ENCODE results near the gene ADAT2. TPM values are rescaled to one million over a fixed set of nuclear protein-coding genes. Genes with fewer than 3 reads are reported as not detected.

The ADAT2 gene
- total and polyA plus RNA-seq, 2 experiments from 2014 or later = 3.1 to 3.4 TPM

DNA sequence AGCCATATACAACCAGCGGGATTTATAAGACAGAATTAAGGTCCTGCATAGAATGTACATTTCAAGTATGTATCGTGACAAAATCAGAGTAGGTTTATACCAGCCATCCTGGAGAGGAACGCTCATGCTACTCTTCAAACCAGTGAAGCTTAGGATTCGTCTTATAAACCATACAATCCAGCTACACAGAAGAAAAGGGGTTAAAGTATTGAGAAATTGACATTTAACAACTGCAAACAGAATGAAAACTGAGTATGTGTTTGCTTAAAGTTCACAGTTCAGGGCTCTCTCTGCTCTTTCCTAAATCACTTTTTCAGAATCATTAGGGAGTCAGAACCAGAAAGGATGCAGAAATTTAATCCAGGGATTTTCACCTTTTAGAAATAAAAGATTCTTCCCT lies 17.9 kb downstream of the ADAT2 start:
- 91% methylated on average over 4 of the region's 4 CpGs for WGBS (ENCODE audit: low lambda C conversion rate, missing lambda C conversion rate)
- Histone ChIP-seq H4K20me1 (ENCODE audit: insufficient read depth, poor library complexity, severe bottlenecking) (no peaks in the 10 kb centered on the region), H3K36me3 (replicated peaks; ENCODE audit: insufficient read depth, low read depth) (no peaks in the 10 kb centered on the region), H2AFZ (no peak overlapping the region), H3K27ac (no peak overlapping the region), H3K27me3 (no peaks in the 10 kb centered on the region), H3K9me3 (ENCODE audit: low read depth) (no peaks in the 10 kb centered on the region), H3K4me1 (ENCODE audit: insufficient read depth) (peaks cover 3% of the 10 kb centered on the region), H3K4me3 (no peak overlapping the region), H3K9me2 (replicated peaks; ENCODE audit: insufficient read depth) (no peaks in the 10 kb centered on the region), H3K79me2 (no peaks in the 10 kb centered on the region), H3K4me2 (no peak overlapping the region)
- no peak for DNase-seq (ENCODE audit: low spot score)
- TF ChIP-seq EZH2phosphoT487 (IDR thresholded peaks at IDR 0.05; ENCODE audit: low read depth, severe bottlenecking, unreplicated experiment) (no peak), EZH2 (IDR thresholded peaks at IDR 0.05; ENCODE audit: borderline replicate concordance) (no peak)
- TF ChIP-seq, protein P1, sequence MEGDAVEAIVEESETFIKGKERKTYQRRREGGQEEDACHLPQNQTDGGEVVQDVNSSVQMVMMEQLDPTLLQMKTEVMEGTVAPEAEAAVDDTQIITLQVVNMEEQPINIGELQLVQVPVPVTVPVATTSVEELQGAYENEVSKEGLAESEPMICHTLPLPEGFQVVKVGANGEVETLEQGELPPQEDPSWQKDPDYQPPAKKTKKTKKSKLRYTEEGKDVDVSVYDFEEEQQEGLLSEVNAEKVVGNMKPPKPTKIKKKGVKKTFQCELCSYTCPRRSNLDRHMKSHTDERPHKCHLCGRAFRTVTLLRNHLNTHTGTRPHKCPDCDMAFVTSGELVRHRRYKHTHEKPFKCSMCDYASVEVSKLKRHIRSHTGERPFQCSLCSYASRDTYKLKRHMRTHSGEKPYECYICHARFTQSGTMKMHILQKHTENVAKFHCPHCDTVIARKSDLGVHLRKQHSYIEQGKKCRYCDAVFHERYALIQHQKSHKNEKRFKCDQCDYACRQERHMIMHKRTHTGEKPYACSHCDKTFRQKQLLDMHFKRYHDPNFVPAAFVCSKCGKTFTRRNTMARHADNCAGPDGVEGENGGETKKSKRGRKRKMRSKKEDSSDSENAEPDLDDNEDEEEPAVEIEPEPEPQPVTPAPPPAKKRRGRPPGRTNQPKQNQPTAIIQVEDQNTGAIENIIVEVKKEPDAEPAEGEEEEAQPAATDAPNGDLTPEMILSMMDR (IDR thresholded peaks at IDR 0.05; ENCODE audit: poor library complexity) = no peak

DNA sequence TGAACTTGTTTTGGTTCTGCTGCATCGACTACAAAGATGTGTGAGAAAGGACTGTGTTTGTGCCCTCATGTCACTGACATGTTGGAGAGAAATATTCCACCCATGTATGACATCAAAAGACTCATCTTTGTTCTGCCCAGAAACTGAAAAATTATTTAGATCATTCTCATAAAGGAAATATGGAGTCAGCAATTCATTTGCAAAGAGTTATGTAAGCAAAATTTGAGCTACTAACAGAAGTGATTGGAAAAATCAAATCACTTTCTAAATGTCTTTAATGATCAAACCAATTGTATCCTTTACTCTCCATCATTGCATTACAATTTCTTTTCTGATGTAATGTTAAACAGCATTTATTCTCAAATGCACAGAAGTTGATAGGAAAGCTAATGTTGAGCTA lies 19.3 kb downstream of the ADAT2 start:
- WGBS (ENCODE audit: low lambda C conversion rate, missing lambda C conversion rate) = 73% methylated on average over 1 of the region's 1 CpG
- Histone ChIP-seq H3K4me3 (no peak overlapping the region), H3K4me2 (no peak overlapping the region), H3K36me3 (replicated peaks; ENCODE audit: insufficient read depth, low read depth) (no peaks in the 10 kb centered on the region), H3K79me2 (no peaks in the 10 kb centered on the region), H3K27ac (no peak overlapping the region), H3K4me1 (ENCODE audit: insufficient read depth) (peaks cover 3% of the 10 kb centered on the region), H2AFZ (no peak overlapping the region), H3K9me3 (ENCODE audit: low read depth) (no peaks in the 10 kb centered on the region), H4K20me1 (ENCODE audit: insufficient read depth, poor library complexity, severe bottlenecking) (no peaks in the 10 kb centered on the region), H3K9me2 (replicated peaks; ENCODE audit: insufficient read depth) (no peaks in the 10 kb centered on the region), H3K27me3 (no peaks in the 10 kb centered on the region)
- no peak for DNase-seq (ENCODE audit: low spot score)
- no peak for TF ChIP-seq EZH2phosphoT487 (IDR thresholded peaks at IDR 0.05; ENCODE audit: low read depth, severe bottlenecking, unreplicated experiment)
- TF ChIP-seq, protein P1 (IDR thresholded peaks at IDR 0.05; ENCODE audit: poor library complexity) = no peak
- no peak for TF ChIP-seq EZH2 (IDR thresholded peaks at IDR 0.05; ENCODE audit: borderline replicate concordance)

DNA sequence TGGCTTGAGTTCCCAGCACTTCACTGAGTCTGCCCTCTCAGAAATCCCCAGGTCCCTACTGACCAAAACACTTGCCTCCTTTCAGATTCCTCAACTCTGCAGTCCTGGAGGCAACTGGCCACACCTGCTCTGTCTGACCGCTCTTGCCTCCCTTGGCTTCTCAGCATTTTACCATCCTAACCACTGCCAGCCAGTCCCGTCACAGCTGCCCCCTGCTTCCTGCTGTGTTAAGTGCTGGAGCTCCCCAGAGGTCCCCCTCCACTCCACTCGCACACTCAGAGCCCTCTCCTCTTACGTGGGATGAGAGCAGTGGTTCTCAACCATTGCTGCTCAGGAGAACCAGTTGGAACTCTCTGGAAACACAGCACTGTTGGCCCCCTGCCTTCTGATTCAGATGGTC lies 20.5 kb downstream of the ADAT2 start:
- TF ChIP-seq, protein P1 (IDR thresholded peaks at IDR 0.05; ENCODE audit: poor library complexity) = no peak
- no peak for TF ChIP-seq EZH2 (IDR thresholded peaks at IDR 0.05; ENCODE audit: borderline replicate concordance)
- no peak for TF ChIP-seq EZH2phosphoT487 (IDR thresholded peaks at IDR 0.05; ENCODE audit: low read depth, severe bottlenecking, unreplicated experiment)
- H3K4me1 ChIP-seq (ENCODE audit: insufficient read depth) = peaks cover 3% of the 10 kb centered on the region
- no peaks in the 10 kb centered on the region for H3K79me2 ChIP-seq
- no peaks in the 10 kb centered on the region for H3K27me3 ChIP-seq
- H3K4me3 ChIP-seq = no peak overlapping the region
- no peak overlapping the region for H2AFZ ChIP-seq
- 93% methylated on average over 4 of the region's 4 CpGs for WGBS (ENCODE audit: low lambda C conversion rate, missing lambda C conversion rate)
- H3K27ac ChIP-seq = no peak overlapping the region
- H3K9me2 ChIP-seq (replicated peaks; ENCODE audit: insufficient read depth) = no peaks in the 10 kb centered on the region
- no peak for DNase-seq (ENCODE audit: low spot score)
- no peaks in the 10 kb centered on the region for H4K20me1 ChIP-seq (ENCODE audit: insufficient read depth, poor library complexity, severe bottlenecking)
- no peaks in the 10 kb centered on the region for H3K36me3 ChIP-seq (replicated peaks; ENCODE audit: insufficient read depth, low read depth)
- no peaks in the 10 kb centered on the region for H3K9me3 ChIP-seq (ENCODE audit: low read depth)
- H3K4me2 ChIP-seq = no peak overlapping the region
